ENCODE measurements around the gene CAV3.

DNA sequence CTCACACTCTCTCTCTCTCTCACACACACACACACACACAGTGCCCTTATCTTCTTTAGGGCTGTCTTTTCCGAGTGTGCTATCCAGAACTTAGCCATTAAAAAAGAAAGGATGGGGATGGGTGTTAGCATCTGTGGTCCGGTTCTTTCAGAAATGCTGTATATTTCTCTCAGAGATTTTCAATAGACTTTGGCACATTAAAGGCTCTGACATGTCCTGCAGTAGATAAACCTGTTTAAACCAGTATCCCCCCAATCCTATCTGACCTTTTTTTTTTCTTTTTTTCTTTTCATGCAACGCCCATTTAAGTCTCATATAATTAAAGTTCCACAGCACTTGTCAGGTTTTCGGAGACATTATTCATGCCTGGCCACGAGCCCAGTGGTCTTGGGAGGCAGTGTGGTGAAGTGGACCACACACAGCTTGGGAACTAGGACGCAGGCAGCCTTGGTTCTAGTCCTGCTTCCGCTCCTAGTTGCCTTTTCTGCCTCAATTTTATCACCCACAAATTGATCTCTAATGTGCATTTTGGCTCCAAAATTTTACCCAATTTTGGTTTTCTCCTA, 13.3 kb downstream of the CAV3 start:
- no peak for TF ChIP-seq EZH2 (IDR thresholded peaks at IDR 0.05; ENCODE audit: insufficient read depth, poor library complexity, severe bottlenecking)
- TF ChIP-seq EZH2phosphoT487 (IDR thresholded peaks at IDR 0.05; ENCODE audit: insufficient read depth, low read depth): no peak
